H9 (cell line): ENCODE measurements around the gene ZNF385B. TPM values are rescaled to one million over a fixed set of nuclear protein-coding genes. Genes with fewer than 3 reads are reported as not detected.

ENCODE experiments used
- DNase-seq: peaks from one replicate; pipeline ENCODE4 v3.0.0-alpha.2; 2017
- H2AFZ ChIP-seq: one replicate; pipeline ENCODE4 v1.6.1; 2013; ENCODE audit warnings: mild to moderate bottlenecking, low read length, control low read depth, moderate library complexity
- H2AK5ac ChIP-seq: 2 replicates; pipeline ENCODE4 v1.6.1; 2013; ENCODE audit warnings: low read length, control low read depth, mixed read lengths; ENCODE audit not compliant: insufficient read length
- H2BK120ac ChIP-seq: one replicate; pipeline ENCODE4 v1.6.1; 2013; ENCODE audit warnings: low read depth, mild to moderate bottlenecking, low read length, control low read depth, inconsistent platforms; ENCODE audit not compliant: poor library complexity, severe bottlenecking
- H2BK12ac ChIP-seq: 2 replicates; pipeline ENCODE4 v1.6.1; 2013; ENCODE audit warnings: low read length, control low read depth, mixed read lengths, low read depth; ENCODE audit not compliant: insufficient read length
- H2BK15ac ChIP-seq: 2 replicates; pipeline ENCODE4 v1.6.1; 2013; ENCODE audit warnings: low read depth, low read length, control low read depth
- H2BK20ac ChIP-seq: one replicate; pipeline ENCODE4 v1.6.1; 2013; ENCODE audit warnings: low read depth, mild to moderate bottlenecking, low read length, control low read depth, inconsistent platforms; ENCODE audit not compliant: poor library complexity, severe bottlenecking
- H2BK5ac ChIP-seq: 2 replicates; pipeline ENCODE4 v1.6.1; 2013; ENCODE audit warnings: low read length, control low read depth, mixed read lengths; ENCODE audit not compliant: insufficient read length
- H3K14ac ChIP-seq: 2 replicates; pipeline ENCODE4 v1.6.1; 2013; ENCODE audit warnings: low read length, control low read depth; ENCODE audit not compliant: insufficient read depth
- H3K18ac ChIP-seq: 2 replicates; pipeline ENCODE4 v1.6.1; 2013; ENCODE audit warnings: low read depth, mild to moderate bottlenecking, mixed read lengths, low read length, control low read depth; ENCODE audit not compliant: insufficient read length
- H3K23ac ChIP-seq: 2 replicates; pipeline ENCODE4 v1.6.1; 2013; ENCODE audit warnings: low read length, control low read depth, mixed read lengths, low read depth; ENCODE audit not compliant: insufficient read length
- H3K23me2 ChIP-seq: 2 replicates; pipeline ENCODE4 v1.6.1; 2013; ENCODE audit warnings: low read depth, mild to moderate bottlenecking, mixed read lengths, low read length, control low read depth; ENCODE audit not compliant: insufficient read length, poor library complexity, severe bottlenecking
- H3K27ac ChIP-seq: 2 replicates; pipeline ENCODE4 v1.5.1; 2013; ENCODE audit warnings: low read length, control low read depth, mixed read lengths, low read depth; ENCODE audit not compliant: insufficient read length
- H3K27me3 ChIP-seq: 2 replicates; pipeline ENCODE4 v1.6.1; 2013; ENCODE audit warnings: low read length, control low read depth, inconsistent platforms; ENCODE audit not compliant: insufficient read depth
- H3K4ac ChIP-seq: 2 replicates; pipeline ENCODE4 v1.6.1; 2013; ENCODE audit warnings: low read depth, mild to moderate bottlenecking, control low read depth, inconsistent platforms, low read length, moderate library complexity
- H3K4me1 ChIP-seq: 2 replicates; pipeline ENCODE4 v1.6.1; 2013; ENCODE audit warnings: low read length, control low read depth, inconsistent platforms; ENCODE audit not compliant: insufficient read depth
- H3K4me2 ChIP-seq: 2 replicates; pipeline ENCODE4 v1.6.1; 2013; ENCODE audit warnings: low read length, control low read depth, mixed read lengths; ENCODE audit not compliant: insufficient read length, insufficient read depth
- H3K56ac ChIP-seq: 2 replicates; pipeline ENCODE4 v1.6.1; 2013; ENCODE audit warnings: low read depth, mild to moderate bottlenecking, mixed read lengths, low read length, control low read depth; ENCODE audit not compliant: insufficient read length
- H3K79me1 ChIP-seq: 2 replicates; pipeline ENCODE4 v1.6.1; 2013; ENCODE audit warnings: low read depth, mild to moderate bottlenecking, moderate library complexity, low read length, control low read depth, inconsistent platforms; ENCODE audit not compliant: insufficient read depth, poor library complexity, severe bottlenecking
- H3K79me2 ChIP-seq: 2 replicates; pipeline ENCODE4 v1.6.1; 2013; ENCODE audit warnings: low read length, control low read depth, inconsistent platforms; ENCODE audit not compliant: insufficient read depth
- H3K9ac ChIP-seq: 2 replicates; pipeline ENCODE4 v1.6.1; 2013; ENCODE audit warnings: low read length, control low read depth, mixed read lengths; ENCODE audit not compliant: insufficient read length; ENCODE audit errors: extremely low read depth
- H3K9me3 ChIP-seq: one replicate; pipeline ENCODE4 v1.6.1; 2013; ENCODE audit warnings: low read depth, low read length, inconsistent platforms; ENCODE audit not compliant: control insufficient read depth
- H3T11ph ChIP-seq: one replicate; pipeline ENCODE4 v1.6.1; 2013; ENCODE audit warnings: mild to moderate bottlenecking, low read length, control low read depth, inconsistent platforms
- H4K20me1 ChIP-seq: one replicate; pipeline ENCODE4 v1.6.1; 2013; ENCODE audit not compliant: control insufficient read depth, insufficient read length, insufficient read depth
- H4K5ac ChIP-seq: 2 replicates; pipeline ENCODE4 v1.6.1; 2013; ENCODE audit warnings: low read depth, mild to moderate bottlenecking, mixed read lengths, low read length, control low read depth; ENCODE audit not compliant: insufficient read length
- H4K8ac ChIP-seq: replicated peaks from 2 replicates; pipeline ENCODE4 v1.6.1; 2013; ENCODE audit warnings: low read length, control low read depth, mixed read lengths, low read depth; ENCODE audit not compliant: insufficient read length
- H4K91ac ChIP-seq: 2 replicates; pipeline ENCODE4 v1.6.1; 2013; ENCODE audit warnings: low read depth, mild to moderate bottlenecking, moderate library complexity, mixed read lengths, low read length, control low read depth; ENCODE audit not compliant: insufficient read length
- H3K27ac Mint-ChIP-seq, 3 experiments: 2 replicates in 2 of 3; 3 replicates in 1 of 3; pipeline ENCODE4 v1.8.0; 2020 to 2021; ENCODE audit warnings: mixed read lengths in 3 of 3, mild to moderate bottlenecking in 1 of 3, moderate library complexity in 1 of 3
- H3K27me3 Mint-ChIP-seq: 2 replicates; pipeline ENCODE4 v1.8.0; 2021; ENCODE audit warnings: low read depth, mild to moderate bottlenecking, moderate library complexity, mixed read lengths
- H3K36me3 Mint-ChIP-seq, 3 experiments: 2 replicates in 2 of 3; 3 replicates in 1 of 3; pipeline ENCODE4 v1.8.0; 2020 to 2021; ENCODE audit warnings: low read depth in 3 of 3, mixed read lengths in 3 of 3; ENCODE audit not compliant: insufficient read depth in 1 of 3
- H3K4me1 Mint-ChIP-seq, 2 experiments: 2 replicates each; pipeline ENCODE4 v1.8.0; 2020; ENCODE audit warnings: mixed read lengths in 2 of 2
- H3K4me3 Mint-ChIP-seq, 2 experiments: 2 replicates in 1 of 2; 3 replicates in 1 of 2; pipeline ENCODE4 v1.8.0; 2020 to 2021; ENCODE audit warnings: mild to moderate bottlenecking in 2 of 2, mixed read lengths in 2 of 2, moderate library complexity in 1 of 2
- H3K9me3 Mint-ChIP-seq, 2 experiments: 2 replicates in 1 of 2; 3 replicates in 1 of 2; pipeline ENCODE4 v1.8.0; 2020; ENCODE audit warnings: mild to moderate bottlenecking in 2 of 2, mixed read lengths in 2 of 2, moderate library complexity in 1 of 2
- WGBS: extraction: QIAGEN DNeasy Blood & Tissue Kit; methylation state at CpG from one replicate; pipeline ENCODE4 v1.1.7; 2013; ENCODE audit warnings: missing lambda C conversion rate, low lambda C conversion rate, mixed read lengths; ENCODE audit not compliant: insufficient read length; ENCODE audit errors: extremely low coverage; 5-methylcytosine and 5-hydroxymethylcytosine counted together
- total RNA-seq: library from RNA; stranded (reverse); gene quantifications from 2 replicates; pipeline ENCODE4 v1.2.1, GENCODE V29; 2021
- TF ChIP-seq, protein P1 (sequence below): fragments of 200-600 bp; sonication (generic); conservative IDR thresholded peaks from 3 replicates; pipeline ENCODE4 v1.8.0; 2021; ENCODE audit warnings: antibody characterized with exemption, mild to moderate bottlenecking

The ZNF385B gene
- total RNA-seq, 1 experiment from 2014 or later: 2.1 TPM

DNA sequence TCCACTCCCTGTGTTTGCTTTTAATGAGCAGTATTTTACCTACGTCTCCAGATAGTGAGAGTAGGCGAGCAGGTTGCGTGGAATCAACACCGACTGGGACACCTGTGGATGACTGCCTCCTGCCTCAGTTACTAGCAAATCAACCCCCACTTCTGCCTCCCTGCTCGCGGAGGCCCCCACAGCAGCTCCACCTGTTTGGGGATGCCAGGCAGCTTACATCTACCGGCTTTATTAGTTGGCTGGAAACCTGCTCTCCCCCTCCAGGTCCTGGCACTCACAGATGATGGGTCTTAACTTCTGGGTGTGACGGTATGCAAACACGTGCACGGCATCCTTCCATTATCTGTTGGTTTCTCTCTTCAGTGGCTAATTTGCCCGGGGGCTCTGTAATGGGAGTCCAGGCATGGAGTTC is 432.3 kb downstream of the ZNF385B start:
- peak overlapping the region; percentile 46 for H3K4me2 ChIP-seq

More for the DNA sequence above, 432.3 kb downstream of the ZNF385B start:
- Histone ChIP-seq H2BK120ac (no peak overlapping the region), H2AFZ (peak overlapping the region; percentile 32), H2BK12ac (no peak overlapping the region), H3K9me3 (no peaks in the 10 kb centered on the region), H2AK5ac (no peak overlapping the region), H3K18ac (no peak overlapping the region), H3K23me2 (no peaks in the 10 kb centered on the region), H3K23ac (no peak overlapping the region), H4K5ac (no peak overlapping the region), H3K27me3 (no peaks in the 10 kb centered on the region), H3T11ph (no peak overlapping the region), H2BK20ac (no peak overlapping the region), H4K8ac (no peak overlapping the region), H3K79me1 (no peaks in the 10 kb centered on the region), H3K79me2 (no peaks in the 10 kb centered on the region), H3K56ac (no peak overlapping the region), H3K4me1 (no peaks in the 10 kb centered on the region), H4K20me1 (no peaks in the 10 kb centered on the region), H4K91ac (no peak overlapping the region), H3K27ac (no peak overlapping the region), H3K14ac (no peak overlapping the region; the same call in 1 of the 2 replicates), H3K4ac (no peak overlapping the region), H3K9ac (no peak overlapping the region), H2BK15ac (no peak overlapping the region), H2BK5ac (no peak overlapping the region)
- Mint-ChIP-seq H3K9me3 (no peaks in the 10 kb centered on the region), H3K36me3 (no peaks in the 10 kb centered on the region), H3K27me3 (no peaks in the 10 kb centered on the region; the same call in 1 of the 2 replicates), H3K27ac (peak overlapping the region in 2 of 3 experiments; percentile 4 to 94; a peak in 4 of 7 replicates), H3K4me3 (peak overlapping the region; percentile 21 to 69), H3K4me1 (peaks cover 27 to 28% of the 10 kb centered on the region in 2 experiments)
- no peak for DNase-seq
- no CpG with 5 or more reads among the region's 11 CpGs for WGBS
- TF ChIP-seq, protein P1, sequence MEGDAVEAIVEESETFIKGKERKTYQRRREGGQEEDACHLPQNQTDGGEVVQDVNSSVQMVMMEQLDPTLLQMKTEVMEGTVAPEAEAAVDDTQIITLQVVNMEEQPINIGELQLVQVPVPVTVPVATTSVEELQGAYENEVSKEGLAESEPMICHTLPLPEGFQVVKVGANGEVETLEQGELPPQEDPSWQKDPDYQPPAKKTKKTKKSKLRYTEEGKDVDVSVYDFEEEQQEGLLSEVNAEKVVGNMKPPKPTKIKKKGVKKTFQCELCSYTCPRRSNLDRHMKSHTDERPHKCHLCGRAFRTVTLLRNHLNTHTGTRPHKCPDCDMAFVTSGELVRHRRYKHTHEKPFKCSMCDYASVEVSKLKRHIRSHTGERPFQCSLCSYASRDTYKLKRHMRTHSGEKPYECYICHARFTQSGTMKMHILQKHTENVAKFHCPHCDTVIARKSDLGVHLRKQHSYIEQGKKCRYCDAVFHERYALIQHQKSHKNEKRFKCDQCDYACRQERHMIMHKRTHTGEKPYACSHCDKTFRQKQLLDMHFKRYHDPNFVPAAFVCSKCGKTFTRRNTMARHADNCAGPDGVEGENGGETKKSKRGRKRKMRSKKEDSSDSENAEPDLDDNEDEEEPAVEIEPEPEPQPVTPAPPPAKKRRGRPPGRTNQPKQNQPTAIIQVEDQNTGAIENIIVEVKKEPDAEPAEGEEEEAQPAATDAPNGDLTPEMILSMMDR: no peak
